Mesendoderm (in vitro differentiated cells): ENCODE results near the gene NSUN5. TPM values are rescaled to one million over a fixed set of nuclear protein-coding genes. Genes with fewer than 3 reads are reported as not detected.
"Not testable (repeated sequence)": the region's sequence is repeated elsewhere in the genome, so short reads cannot be mapped to it uniquely, and the experiment has no call there.

ENCODE experiments used
- DNase-seq: peaks from one replicate; pipeline ENCODE4 v3.0.0; 2013
- H2AK5ac ChIP-seq: 2 replicates; pipeline ENCODE4 v1.6.1; 2013; ENCODE audit warnings: low read length, inconsistent platforms
- H2BK120ac ChIP-seq: 2 replicates; pipeline ENCODE4 v1.6.1; 2013; ENCODE audit warnings: low read depth, mild to moderate bottlenecking, low read length, moderate library complexity, mixed read lengths
- H2BK15ac ChIP-seq: replicated peaks from 2 replicates; pipeline ENCODE4 v1.6.1; 2013; ENCODE audit warnings: low read depth, mild to moderate bottlenecking, moderate library complexity
- H2BK5ac ChIP-seq: 2 replicates; pipeline ENCODE4 v1.6.1; 2013; ENCODE audit warnings: low read length, inconsistent platforms
- H3K18ac ChIP-seq: 2 replicates; pipeline ENCODE4 v1.6.1; 2013; ENCODE audit warnings: mild to moderate bottlenecking, low read length, mixed read lengths
- H3K23ac ChIP-seq: one replicate; pipeline ENCODE4 v1.6.1; 2013; ENCODE audit warnings: low read length
- H3K27ac ChIP-seq: 2 replicates; pipeline ENCODE4 v1.5.1; 2013; ENCODE audit warnings: low read depth, mild to moderate bottlenecking, inconsistent platforms, low read length, moderate library complexity
- H3K27me3 ChIP-seq: 2 replicates; pipeline ENCODE4 v1.6.1; 2013; ENCODE audit warnings: low read length, control low read depth, mild to moderate bottlenecking, inconsistent platforms; ENCODE audit not compliant: insufficient read depth, poor library complexity
- H3K36me3 ChIP-seq: 2 replicates; pipeline ENCODE4 v1.6.1; 2013; ENCODE audit warnings: low read length, inconsistent platforms; ENCODE audit not compliant: control insufficient read depth, insufficient read depth
- H3K4ac ChIP-seq: one replicate; pipeline ENCODE4 v1.6.1; 2013; ENCODE audit warnings: low read depth, mild to moderate bottlenecking, low read length, moderate library complexity
- H3K4me1 ChIP-seq: 2 replicates; pipeline ENCODE4 v1.6.1; 2013; ENCODE audit warnings: low read depth, low read length, inconsistent platforms; ENCODE audit not compliant: control insufficient read depth
- H3K4me2 ChIP-seq: 2 replicates; pipeline ENCODE4 v1.6.1; 2013; ENCODE audit warnings: low read length
- H3K4me3 ChIP-seq: 2 replicates; pipeline ENCODE4 v1.5.1; 2013; ENCODE audit warnings: mild to moderate bottlenecking, low read length
- H3K56ac ChIP-seq: one replicate; pipeline ENCODE4 v1.6.1; 2013; ENCODE audit warnings: low read length
- H3K79me1 ChIP-seq: 2 replicates; pipeline ENCODE4 v1.6.1; 2013; ENCODE audit warnings: low read length, inconsistent platforms
- H3K79me2 ChIP-seq: 2 replicates; pipeline ENCODE4 v1.6.1; 2013; ENCODE audit warnings: mild to moderate bottlenecking, low read length; ENCODE audit not compliant: control insufficient read depth, insufficient read depth
- H3K9ac ChIP-seq: 2 replicates; pipeline ENCODE4 v1.6.1; 2013; ENCODE audit warnings: low read length, inconsistent platforms
- H4K5ac ChIP-seq: one replicate; pipeline ENCODE4 v1.6.1; 2013; ENCODE audit warnings: low read length
- H4K8ac ChIP-seq: one replicate; pipeline ENCODE4 v1.6.1; 2013; ENCODE audit warnings: low read depth, mild to moderate bottlenecking, control low read depth, low read length, moderate library complexity
- WGBS: extraction: QIAGEN DNeasy Blood & Tissue Kit; methylation state at CpG from one replicate; pipeline ENCODE4 v1.1.7; 2013; ENCODE audit warnings: low lambda C conversion rate, missing lambda C conversion rate; ENCODE audit not compliant: insufficient coverage; ENCODE audit errors: extremely low coverage; 5-methylcytosine and 5-hydroxymethylcytosine counted together
- small RNA-seq: library from polyadenylated mRNA; stranded (forward); fragments of <200 nt; extraction: miRNeasy Mini kit (QIAGEN cat#:217004); gene quantifications from one replicate; pipeline ENCODE3, GENCODE V24; 2013; ENCODE audit not compliant: insufficient read depth

Gene NSUN5

GRCh38 chr7:73262416-73262815 is 46.2 kb downstream of the NSUN5 start:
- not testable (repeated sequence) for H3K18ac ChIP-seq, H3K79me2 ChIP-seq, H3K27ac ChIP-seq, H3K9ac ChIP-seq, H2BK15ac ChIP-seq, H2AK5ac ChIP-seq, H3K23ac ChIP-seq, H3K4me3 ChIP-seq, DNase-seq, H3K4me2 ChIP-seq, H4K5ac ChIP-seq, H3K36me3 ChIP-seq, H3K79me1 ChIP-seq, H2BK120ac ChIP-seq, H3K56ac ChIP-seq, H3K27me3 ChIP-seq, H4K8ac ChIP-seq, H2BK5ac ChIP-seq, H3K4ac ChIP-seq, H3K4me1 ChIP-seq
- WGBS, result no CpG with 5 or more reads among the region's 2 CpGs

Small RNA genes lying within 50 kb of the gene (small RNA-seq; reads per million reads assigned to genes)
- not detected for gene RNU6-1080P
